Glomerular visceral epithelial cell (primary cell): Measurements from ENCODE around the gene NUP153.
A peak's percentile ranks its signal among the peaks of the same experiment; 100 is the strongest.

Source experiments
- DNase-seq: peaks from one replicate; pipeline ENCODE4 v3.0.0-alpha.2; 2016; ENCODE audit errors: extremely low spot score

Gene NUP153

DNA sequence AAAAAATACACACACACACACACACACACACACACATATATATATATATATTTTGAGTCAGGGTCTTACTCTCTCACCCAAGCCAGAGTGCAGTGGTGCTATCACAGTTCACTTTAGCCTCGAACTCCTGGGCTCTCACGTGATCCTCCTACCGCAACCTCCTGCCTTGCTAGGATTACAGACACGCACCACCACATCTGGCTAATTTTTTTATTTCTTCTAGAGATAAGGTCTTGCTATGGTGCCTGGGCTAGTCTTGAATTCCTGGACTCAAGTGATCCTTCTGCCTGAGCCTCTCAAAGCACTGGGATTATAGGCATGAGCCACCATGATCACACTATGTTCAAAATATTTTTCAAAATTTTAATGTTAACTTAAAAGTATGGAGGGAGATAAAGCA, 43.5 kb downstream of the NUP153 start:
- DNase-seq: no peak

GRCh38 chr6:17662585-17662984, 44.1 kb downstream of the NUP153 start:
- DNase-seq: no peak

GRCh38 chr6:17656644-17657043, 50.1 kb downstream of the NUP153 start:
- DNase-seq: no peak

DNA sequence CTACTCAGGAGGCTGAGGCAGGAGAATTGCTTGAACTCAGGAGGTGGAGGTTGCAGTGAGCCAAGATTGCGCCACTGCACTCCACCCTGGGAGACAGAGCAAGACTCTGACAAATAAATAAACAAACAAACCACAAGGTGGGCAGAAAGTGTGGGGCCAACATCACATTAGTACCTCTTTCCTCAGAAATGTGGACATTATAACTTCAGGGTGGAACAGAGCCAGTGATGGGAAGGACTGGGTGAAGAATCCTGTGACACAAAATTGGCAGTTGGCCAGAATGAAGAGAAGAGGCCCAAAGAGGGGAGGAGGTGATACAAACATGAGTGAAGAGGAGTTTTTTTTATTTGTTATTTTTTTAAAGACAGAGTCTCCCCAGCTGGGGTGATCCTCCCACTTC, 50.6 kb downstream of the NUP153 start:
- peak; percentile 14 for DNase-seq

GRCh38 chr6:17653198-17653882, 53.4 kb downstream of the NUP153 start:
- DNase-seq: no peak

DNA sequence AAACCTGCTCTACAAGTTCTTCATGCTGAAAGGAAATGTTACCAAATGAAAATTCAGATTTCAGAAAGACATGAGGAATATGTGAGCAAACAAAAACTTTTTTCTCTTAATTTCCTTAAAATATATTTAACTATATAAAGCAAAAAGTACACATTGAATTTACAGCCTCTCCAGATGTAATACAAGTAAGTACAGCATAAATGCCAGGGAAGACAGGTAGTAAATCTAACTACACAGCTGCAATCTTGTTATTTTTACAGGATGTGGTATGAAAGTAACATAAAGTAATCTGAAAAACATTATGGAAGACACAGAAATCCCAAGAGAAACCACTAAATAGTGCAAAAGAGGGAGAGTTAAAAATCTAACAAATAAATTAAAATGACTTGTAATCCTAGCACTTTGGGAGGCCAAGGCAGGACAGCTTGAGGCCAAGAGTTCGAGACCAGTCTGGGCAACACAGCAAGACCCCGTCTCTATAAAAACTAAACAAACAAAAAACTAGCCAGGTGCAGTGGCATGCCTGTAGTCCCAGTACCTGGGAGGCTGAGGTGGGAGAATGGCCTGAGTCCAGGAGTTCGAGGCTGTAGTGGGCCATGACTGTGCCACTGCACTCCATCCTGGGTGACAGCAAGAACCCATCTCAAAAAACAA, 55.9 kb downstream of the NUP153 start:
- DNase-seq: no peak

GRCh38 chr6:17648745-17649144, 58.0 kb downstream of the NUP153 start:
- DNase-seq: no peak

DNA sequence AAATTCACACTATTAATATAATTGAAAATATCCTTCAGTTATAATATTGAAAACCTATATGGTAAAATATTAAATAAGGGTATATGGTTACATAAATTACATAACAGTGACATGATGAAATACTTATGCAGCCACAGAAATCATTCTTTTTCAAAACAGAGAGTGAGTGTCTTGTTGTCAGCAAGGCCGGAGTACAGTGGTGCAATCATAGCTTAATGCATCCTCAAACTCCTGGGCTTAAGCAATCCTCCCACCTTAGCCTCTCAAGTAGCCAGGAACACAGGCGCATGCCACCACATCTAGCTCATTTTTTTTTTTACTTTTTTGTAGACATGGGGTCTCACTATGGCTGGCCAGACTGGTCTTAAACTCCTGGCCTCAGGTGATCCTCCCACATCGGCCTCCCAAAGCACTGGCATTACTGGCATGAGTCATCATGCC, 66.2 kb downstream of the NUP153 start:
- no peak for DNase-seq

DNA sequence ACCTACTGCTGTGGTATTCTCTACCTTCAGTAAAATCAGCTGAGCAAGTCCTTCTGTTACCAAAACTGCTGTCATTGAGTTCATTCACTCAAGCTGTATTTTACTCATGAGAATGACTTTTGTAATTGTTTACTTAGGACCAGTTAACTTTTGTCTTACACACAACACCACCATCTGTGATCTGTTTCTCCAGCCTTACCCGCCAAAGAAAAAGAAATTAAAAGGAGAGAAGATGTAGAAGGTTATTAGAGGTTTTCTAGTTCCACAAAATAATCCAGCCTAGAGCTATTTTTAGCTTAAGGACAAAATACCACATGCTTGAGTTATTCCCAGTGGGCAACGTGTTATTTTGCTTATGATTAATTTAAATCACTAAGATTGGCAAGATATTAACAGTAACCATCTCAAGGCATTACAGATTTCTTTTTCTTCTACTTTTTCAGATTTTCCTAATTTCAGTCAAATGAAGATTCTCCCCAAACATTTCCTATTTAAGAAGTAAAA, 68.5 kb downstream of the NUP153 start:
- DNase-seq: no peak

DNA sequence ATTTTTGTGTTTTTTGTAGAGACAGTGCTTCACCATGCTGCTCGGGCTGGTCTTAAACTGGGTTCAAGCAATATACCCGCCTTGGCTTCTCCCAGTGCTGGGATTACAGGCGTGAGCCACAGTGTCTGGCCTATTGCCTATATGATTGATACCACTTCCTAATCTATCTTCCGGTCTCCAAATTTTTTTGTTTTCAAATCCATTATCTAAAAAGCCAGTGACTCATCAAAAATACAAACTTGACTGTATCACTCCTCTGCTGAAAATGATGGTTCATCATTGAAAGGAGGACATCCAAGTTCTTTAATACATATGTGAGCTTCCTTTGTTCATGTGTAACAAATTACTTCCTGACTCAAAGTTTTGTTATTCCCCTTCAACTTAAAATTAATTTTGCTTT, 71.2 kb downstream of the NUP153 start:
- DNase-seq: no peak

- no peak for DNase-seq
Measured at GRCh38 chr6:17633465-17634188, 73.1 kb downstream of the NUP153 start.

DNA sequence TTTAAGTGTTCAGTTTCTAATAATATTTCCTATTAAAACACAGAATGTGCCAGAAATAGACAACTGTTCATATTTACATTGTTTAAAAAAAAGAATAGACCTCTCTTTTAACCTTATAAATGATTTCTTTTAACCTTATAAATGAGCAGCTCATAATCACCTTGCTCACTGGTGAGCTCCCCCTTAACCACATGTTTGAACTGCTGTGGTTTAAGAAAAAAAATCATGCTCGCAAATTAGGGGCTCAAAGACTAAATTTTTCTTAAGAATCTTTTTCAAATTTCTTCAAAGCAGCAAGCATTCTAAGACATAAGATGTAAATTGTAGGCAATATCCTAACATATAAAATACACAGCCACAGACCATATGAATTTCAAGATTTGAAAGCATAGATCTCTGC, 73.8 kb downstream of the NUP153 start:
- no peak for DNase-seq

- DNase-seq: no peak
Measured at GRCh38 chr6:17630511-17631073, 76.1 kb downstream of the NUP153 start.

DNA sequence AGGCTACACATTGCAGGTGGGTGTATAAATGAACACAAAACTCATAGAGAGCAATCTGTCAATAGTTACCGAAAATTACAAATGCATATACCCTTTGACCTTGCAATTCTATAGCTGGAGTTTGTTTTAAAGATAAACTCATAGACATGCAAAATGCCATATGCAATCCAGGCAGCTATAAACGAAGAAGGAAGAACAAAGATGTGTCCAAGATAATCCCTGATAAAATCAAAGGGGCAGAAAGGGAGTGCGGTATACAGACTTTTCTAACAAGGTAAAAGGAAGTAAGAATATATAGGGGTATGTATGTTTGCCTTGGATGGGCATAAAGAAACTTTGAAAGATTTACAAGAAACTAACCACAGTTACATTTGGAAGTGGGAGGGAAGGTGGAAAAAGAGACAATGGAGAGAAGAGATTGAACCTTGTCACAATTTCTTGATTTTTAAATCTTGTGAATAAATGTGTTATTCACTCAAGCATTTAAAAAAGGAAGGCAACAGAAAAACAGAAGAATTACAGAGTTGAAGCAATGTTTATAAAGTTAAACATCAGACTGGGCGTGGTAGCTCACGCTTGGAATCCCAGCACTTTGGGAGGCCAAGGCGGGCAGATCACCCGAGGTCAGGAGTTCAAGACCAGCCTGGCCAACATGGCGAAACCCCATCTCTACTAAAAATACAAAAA, 76.8 kb downstream of the NUP153 start:
- DNase-seq: no peak

GRCh38 chr6:17628873-17629272, 77.9 kb downstream of the NUP153 start:
- DNase-seq: no peak

DNA sequence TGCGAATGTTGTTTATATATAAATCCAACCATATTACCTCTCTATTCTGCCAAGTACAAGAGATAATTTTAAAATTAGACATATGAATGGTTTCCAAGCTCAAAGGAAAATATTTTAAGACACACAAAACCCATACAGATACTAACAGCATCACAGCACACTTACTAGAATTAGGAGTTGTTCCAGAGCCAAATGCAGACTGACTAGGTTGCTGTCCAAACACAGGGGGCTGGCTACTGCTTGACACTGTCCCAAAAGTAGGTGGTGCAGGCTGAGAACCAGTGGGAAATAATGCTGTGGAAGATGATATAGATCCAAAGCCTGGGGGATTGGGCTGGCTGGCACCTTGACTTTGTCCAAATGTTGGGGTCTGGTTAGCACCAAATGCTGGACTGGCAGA, 82.3 kb downstream of the NUP153 start:
- DNase-seq: no peak

DNA sequence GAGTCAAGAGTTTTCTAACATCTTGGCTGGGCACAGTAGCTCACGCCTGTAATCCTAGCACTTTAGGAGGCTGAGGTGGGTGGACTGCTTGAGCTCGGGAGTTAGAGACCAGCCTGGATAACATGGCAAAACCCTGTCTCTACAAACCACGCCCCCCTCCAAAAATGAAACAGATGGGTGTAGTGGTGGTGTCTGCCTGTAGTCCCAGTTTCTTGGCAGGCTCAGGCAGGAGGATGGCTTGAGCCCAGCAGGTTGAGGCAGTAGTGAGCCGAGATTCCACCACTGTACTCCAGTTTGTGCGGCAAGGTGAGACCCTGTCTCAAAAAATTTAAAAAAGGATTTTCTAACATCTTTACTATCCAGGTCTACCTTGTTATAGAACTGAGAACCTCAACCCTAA, 84.6 kb downstream of the NUP153 start:
- DNase-seq: no peak

- DNase-seq: no peak
Measured at GRCh38 chr6:17621003-17621402, 85.7 kb downstream of the NUP153 start.

- no peak for DNase-seq
Measured at GRCh38 chr6:17615794-17616193, 90.9 kb downstream of the NUP153 start.

- no peak for DNase-seq
Measured at GRCh38 chr6:17612048-17612447, 94.7 kb downstream of the NUP153 start.

DNA sequence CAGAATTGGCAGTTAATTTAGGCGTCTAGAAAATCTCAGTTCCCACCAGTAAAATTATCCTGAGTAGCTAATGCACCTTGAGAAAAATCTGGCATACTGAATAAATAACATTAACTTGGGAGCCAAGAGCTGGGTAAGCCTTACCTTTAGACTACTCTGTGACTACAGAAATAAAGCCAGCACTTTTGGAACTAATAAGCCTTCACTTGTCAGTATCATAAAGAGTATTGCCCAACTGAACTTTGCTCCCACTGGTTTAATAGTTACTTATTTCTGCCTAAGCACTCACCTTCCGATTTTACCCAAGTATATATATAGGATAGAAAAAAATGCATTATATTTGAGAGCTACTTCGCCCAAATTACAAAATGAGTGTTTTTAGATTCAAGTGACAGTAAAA, 95.9 kb downstream of the NUP153 start:
- no peak for DNase-seq

- no peak for DNase-seq
Measured at GRCh38 chr6:17606606-17607005, 100.1 kb downstream of the NUP153 start.
